MCF 10A (cell line): Measurements from ENCODE around the gene ZNF823. TPM values are rescaled to one million over a fixed set of nuclear protein-coding genes. Genes with fewer than 3 reads are reported as not detected.

Experiments
- BruUV-seq: library from RNA; stranded (reverse); fragments of 400-500 nt; replicated peaks from 2 replicates; lab custom pipeline; 2021; lab: Mats Ljungman, UMichigan
- CTCF ChIA-PET: fragments of 300-600 bp; sonication (Branson Sonifier 250); formaldehyde crosslinking; extraction: SDS; loops from one replicate; lab custom pipeline; 2021; ENCODE audit warnings: antibody characterized with exemption, inconsistent platforms; lab: Yijun Ruan, JAX
- POLR2A ChIA-PET: fragments of 300-600, 350-650 bp; sonication (Branson Sonifier 250); formaldehyde crosslinking; extraction: SDS; loops from one replicate; lab custom pipeline; 2020; ENCODE audit warnings: antibody characterized with exemption, inconsistent platforms; lab: Yijun Ruan, JAX
- DNase-seq: peaks from one replicate; pipeline ENCODE4 v3.0.0-alpha.2; 2018; ENCODE audit not compliant: unreplicated experiment
- H3K27ac Mint-ChIP-seq: one replicate; pipeline ENCODE4 v1.8.0; 2022; ENCODE audit warnings: mild to moderate bottlenecking, low read depth, mixed read lengths; ENCODE audit not compliant: unreplicated experiment
- H3K27me3 Mint-ChIP-seq: one replicate; pipeline ENCODE4 v1.8.0; 2022; ENCODE audit warnings: mixed read lengths; ENCODE audit not compliant: insufficient read depth, unreplicated experiment
- H3K36me3 Mint-ChIP-seq: one replicate; pipeline ENCODE4 v1.8.0; 2022; ENCODE audit warnings: mild to moderate bottlenecking, moderate library complexity, mixed read lengths; ENCODE audit not compliant: insufficient read depth, unreplicated experiment
- H3K4me1 Mint-ChIP-seq: one replicate; pipeline ENCODE4 v1.8.0; 2022; ENCODE audit warnings: mixed read lengths; ENCODE audit not compliant: insufficient read depth, unreplicated experiment
- H3K4me3 Mint-ChIP-seq: one replicate; pipeline ENCODE4 v1.8.0; 2022; ENCODE audit warnings: mild to moderate bottlenecking, moderate library complexity, mixed read lengths; ENCODE audit not compliant: unreplicated experiment
- H3K9me3 Mint-ChIP-seq: one replicate; pipeline ENCODE4 v1.8.0; 2022; ENCODE audit warnings: mixed read lengths; ENCODE audit not compliant: unreplicated experiment
- CTCF ChIP-seq: fragments of 200-600 bp; IDR thresholded peaks from one replicate; pipeline ENCODE4 v1.8.0; 2022; ENCODE audit warnings: antibody characterized with exemption, mild to moderate bottlenecking; ENCODE audit not compliant: unreplicated experiment
- intact Hi-C: fragments of 100-400 bp; cut with micrococcal nuclease; formaldehyde crosslinking; loops from 2 replicates; pipeline ENCODE4 v1.14.1; 2022
- total RNA-seq: library from RNA; stranded (reverse); gene quantifications from 2 replicates; pipeline ENCODE4 v1.2.3, GENCODE V29; 2022

ZNF823 gene
- total RNA-seq, 1 experiment from 2014 or later = 0.54 TPM

GRCh38 chr19:11697284-11697855 lies 41.4 kb downstream of the ZNF823 start:
- DNase-seq = no peak
- Mint-ChIP-seq H3K27ac (no peak overlapping the region), H3K27me3 (no peaks in the 10 kb centered on the region), H3K36me3 (no peaks in the 10 kb centered on the region), H3K9me3 (no peaks in the 10 kb centered on the region), H3K4me1 (no peaks in the 10 kb centered on the region), H3K4me3 (no peak overlapping the region)
- BruUV-seq = no TSS peak
- ChIA-PET CTCF (interaction anchor here (0.5 to 1.1 kb wide), 2 partner anchors 14 to 190 kb away, joined by 3 read pairs; no protein-coding TSS in a partner anchor), POLR2A (no interaction called here)
- no peak for TF ChIP-seq CTCF
- intact Hi-C loops = no loop called here

- H3K4me3 Mint-ChIP-seq = peak overlapping the region; percentile 88
- no peaks in the 10 kb centered on the region for H3K4me1 Mint-ChIP-seq
- H3K36me3 Mint-ChIP-seq = no peaks in the 10 kb centered on the region
- CTCF ChIA-PET = interaction anchor here (0.8 to 1.5 kb wide), 4 partner anchors 13 to 448 kb away, joined by 3 to 4 read pairs (median 3); no protein-coding TSS in a partner anchor
- no TSS peak for BruUV-seq
- POLR2A ChIA-PET = interaction anchor here (0.7 to 1.6 kb wide), 5 partner anchors 12 to 340 kb away, joined by 3 to 6 read pairs (median 3); partner anchors contain the start of genes ZNF627 and ZNF823
- intact Hi-C loops = no loop called here
- peak; percentile 65 for DNase-seq
- no peak for TF ChIP-seq CTCF
- H3K9me3 Mint-ChIP-seq = peaks cover 7% of the 10 kb centered on the region
- H3K27ac Mint-ChIP-seq = peak overlapping the region; percentile 42
- no peaks in the 10 kb centered on the region for H3K27me3 Mint-ChIP-seq
Observed at GRCh38 chr19:11694533-11695439, 44.0 kb downstream of the ZNF823 start.

GRCh38 chr19:11693505-11694499 lies 44.9 kb downstream of the ZNF823 start:
- ChIA-PET CTCF (interaction anchor here (0.6 to 1.9 kb wide), 8 partner anchors 9 to 449 kb away, joined by 3 to 6 read pairs (median 3); no protein-coding TSS in a partner anchor), POLR2A (interaction anchor here (0.7 to 1.6 kb wide), 4 partner anchors 45 to 241 kb away, joined by 3 to 6 read pairs (median 3); partner anchors contain the start of genes ZNF627 and ZNF823)
- Mint-ChIP-seq H3K4me1 (no peaks in the 10 kb centered on the region), H3K36me3 (no peaks in the 10 kb centered on the region), H3K9me3 (peaks cover 7% of the 10 kb centered on the region), H3K27me3 (no peaks in the 10 kb centered on the region), H3K4me3 (peak overlapping the region; percentile 88), H3K27ac (peak overlapping the region; percentile 42)
- no TSS peak for BruUV-seq
- DNase-seq = peak; percentile 21
- intact Hi-C loops = no loop called here
- TF ChIP-seq CTCF = no peak
